ENCODE results near the gene CCDC154.
"Not testable (repeated sequence)": the region's sequence is repeated elsewhere in the genome, so short reads cannot be mapped to it uniquely, and the experiment has no call there.

Gene CCDC154

GRCh38 chr16:1472974-1473373, 28.6 kb upstream of the CCDC154 start:
- no peak for DNase-seq (ENCODE audit: low read depth)

GRCh38 chr16:1471569-1472194, 27.3 kb upstream of the CCDC154 start:
- DNase-seq (ENCODE audit: low read depth) = no peak

- DNase-seq (ENCODE audit: low read depth) = no peak
Observed at GRCh38 chr16:1470481-1471251, 26.3 kb upstream of the CCDC154 start.

- no peak for DNase-seq (ENCODE audit: low read depth)
Observed at GRCh38 chr16:1469693-1470201, 25.4 kb upstream of the CCDC154 start.

- not testable (repeated sequence) for DNase-seq (ENCODE audit: low read depth)
Observed at GRCh38 chr16:1469141-1469540, 24.8 kb upstream of the CCDC154 start.

- DNase-seq (ENCODE audit: low read depth) = no peak
Observed at GRCh38 chr16:1468426-1468810, 24.1 kb upstream of the CCDC154 start.

- no peak for DNase-seq (ENCODE audit: low read depth)
Observed at GRCh38 chr16:1466968-1467521, 22.7 kb upstream of the CCDC154 start.

- no peak for DNase-seq (ENCODE audit: low read depth)
Observed at GRCh38 chr16:1466054-1466453, 21.7 kb upstream of the CCDC154 start.

GRCh38 chr16:1465567-1465915, 21.2 kb upstream of the CCDC154 start:
- DNase-seq (ENCODE audit: low read depth) = no peak

GRCh38 chr16:1464894-1465566, 20.7 kb upstream of the CCDC154 start:
- no peak for DNase-seq (ENCODE audit: low read depth)

GRCh38 chr16:1464196-1464893, 20.0 kb upstream of the CCDC154 start:
- no peak for DNase-seq (ENCODE audit: low read depth)

- DNase-seq (ENCODE audit: low read depth) = no peak
Observed at GRCh38 chr16:1461146-1461545, 16.8 kb upstream of the CCDC154 start.

- DNase-seq (ENCODE audit: low read depth) = no peak
Observed at GRCh38 chr16:1460602-1461138, 16.3 kb upstream of the CCDC154 start.

- no peak for DNase-seq (ENCODE audit: low read depth)
Observed at GRCh38 chr16:1459967-1460366, 15.6 kb upstream of the CCDC154 start.

- DNase-seq (ENCODE audit: low read depth) = no peak
Observed at GRCh38 chr16:1458977-1459341, 14.6 kb upstream of the CCDC154 start.

- no peak for DNase-seq (ENCODE audit: low read depth)
Observed at GRCh38 chr16:1458336-1458976, 14.1 kb upstream of the CCDC154 start.

GRCh38 chr16:1457489-1458245, 13.3 kb upstream of the CCDC154 start:
- DNase-seq (ENCODE audit: low read depth) = no peak

- no peak for DNase-seq (ENCODE audit: low read depth)
Observed at GRCh38 chr16:1456951-1457350, 12.6 kb upstream of the CCDC154 start.

GRCh38 chr16:1455190-1456171, 11.1 kb upstream of the CCDC154 start:
- DNase-seq (ENCODE audit: low read depth) = no peak

All from stimulated activated CD8-positive, alpha-beta memory T cell treated with anti-CD3 and anti-CD28 coated beads, Interleukin-12 subunit alpha, Interleukin-12 subunit beta, amount 100 ng/mL, for 4 hours (primary cell).